GM11168 (cell line): ENCODE data around the gene USP21.

Source experiments
- in situ Hi-C: fragments of 300-500 bp; cut with MboI; formaldehyde crosslinking; loops from one replicate; pipeline ENCODE4 v1.12.0; 2022; ENCODE audit warnings: low sequenced_read_pairs; ENCODE audit not compliant: unreplicated experiment

The USP21 gene

DNA sequence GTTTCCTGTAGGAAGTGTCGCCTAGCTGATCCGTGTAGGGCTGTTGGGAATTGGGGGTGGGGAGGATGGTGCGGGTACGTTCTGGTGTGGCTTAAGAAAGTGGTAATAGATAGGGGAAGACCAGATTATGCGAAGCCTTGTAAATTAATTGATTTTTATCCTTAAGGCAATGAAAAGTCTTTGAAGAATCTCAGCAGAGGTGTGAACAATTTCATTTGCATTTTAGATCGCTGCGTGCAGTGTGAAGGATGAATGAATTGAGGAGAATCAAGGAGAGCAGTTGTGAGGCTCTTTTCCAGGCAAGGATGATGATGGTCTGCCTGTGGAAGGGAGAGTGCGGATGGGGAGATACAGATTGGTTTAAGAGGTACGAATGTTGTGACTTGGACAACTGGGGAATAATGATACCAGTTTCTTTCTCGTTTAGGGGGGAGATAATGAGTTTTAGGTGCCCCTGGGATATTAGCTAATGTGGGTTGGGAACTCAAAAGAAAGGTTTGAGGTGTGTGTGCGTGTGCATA lies 26.0 kb upstream of the USP21 start:
- in situ Hi-C loops, result no loop called here

DNA sequence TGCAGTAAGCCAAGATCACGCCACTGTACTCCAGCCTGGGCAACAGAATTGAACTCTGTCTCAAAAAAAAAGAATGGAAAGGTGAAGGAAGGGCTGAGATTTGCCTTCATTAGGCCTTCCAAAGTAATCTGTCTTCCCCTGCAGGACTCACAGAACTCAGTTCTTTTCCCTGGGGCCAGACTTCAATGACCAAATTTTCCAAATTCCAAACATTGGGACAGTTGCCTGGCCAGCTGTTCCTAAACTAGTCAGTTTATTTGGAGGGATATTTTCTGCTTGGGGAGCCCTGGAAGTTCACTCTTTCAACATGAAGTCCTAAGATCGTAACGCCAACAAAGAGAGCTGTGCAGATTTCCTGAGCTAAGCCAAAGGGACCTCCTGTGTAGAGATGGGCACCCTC lies 21.4 kb upstream of the USP21 start:
- in situ Hi-C loops, result no loop called here

DNA sequence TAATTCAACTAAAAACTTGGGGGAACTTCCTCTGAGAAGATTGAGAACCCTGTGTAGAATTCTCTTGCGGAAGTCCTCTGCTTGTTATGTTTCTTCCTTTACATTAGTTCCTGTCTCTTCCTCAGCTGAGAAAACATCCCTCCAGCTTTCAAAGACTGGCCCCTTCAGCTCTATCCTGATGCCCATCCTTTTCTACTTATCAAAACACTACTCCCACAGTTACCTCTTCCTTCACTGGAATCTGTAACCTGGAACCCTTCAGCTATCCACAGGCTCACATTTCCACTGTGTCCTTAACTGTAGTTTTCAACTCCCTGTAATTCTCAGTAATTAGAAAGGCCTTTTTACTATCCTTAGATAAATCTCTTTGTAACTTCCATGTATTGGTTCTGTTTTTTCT lies 20.9 kb upstream of the USP21 start:
- in situ Hi-C loops, result no loop called here

DNA sequence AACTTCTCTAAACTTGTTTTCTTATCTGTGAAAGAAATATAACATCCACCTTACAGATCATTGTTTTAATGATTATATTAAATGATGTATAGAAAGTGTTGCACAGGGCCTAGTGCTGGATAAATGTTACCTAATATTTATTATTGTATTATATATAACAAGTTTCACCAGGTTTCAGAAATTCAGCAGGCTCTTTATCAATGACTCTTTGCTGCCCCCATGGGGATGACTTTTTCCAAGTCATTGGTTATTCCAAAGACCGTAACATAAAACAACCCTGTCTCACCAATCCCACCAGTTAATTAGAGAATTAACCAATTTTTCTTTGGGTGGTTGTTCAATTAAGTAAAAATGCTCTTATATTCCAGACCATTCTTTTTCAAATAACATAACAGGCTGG lies 19.5 kb upstream of the USP21 start:
- in situ Hi-C loops, result no loop called here

DNA sequence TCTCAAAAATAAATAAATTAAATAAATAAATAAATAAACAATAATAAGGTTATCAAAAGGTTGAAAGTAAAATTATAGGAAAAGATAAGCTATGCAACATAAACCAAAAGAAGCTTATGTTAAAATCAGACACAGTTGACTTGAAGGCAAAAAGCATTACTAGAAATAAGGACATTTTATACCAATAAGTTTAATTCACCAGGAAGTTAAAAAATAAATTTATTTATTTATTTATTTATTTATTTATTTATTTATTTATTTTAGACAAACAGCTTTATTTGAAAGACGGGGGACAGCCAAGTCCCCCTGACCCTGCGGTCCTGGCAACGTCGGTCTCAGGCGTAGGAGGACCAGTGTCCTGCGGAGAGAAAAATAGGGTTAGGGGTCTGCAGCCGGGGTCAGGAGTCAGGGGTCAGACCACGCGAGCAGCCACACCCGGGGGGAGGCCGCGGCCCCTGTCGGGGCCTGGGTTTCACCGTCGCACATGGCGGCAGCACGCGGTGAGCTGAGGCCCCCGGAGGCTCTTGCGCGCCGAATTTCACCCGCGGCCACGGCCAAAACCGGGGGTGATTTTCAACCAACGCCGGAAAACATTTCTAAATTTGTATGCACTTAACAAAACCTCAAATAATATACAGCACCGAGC lies 18.4 kb upstream of the USP21 start:
- in situ Hi-C loops, result no loop called here

DNA sequence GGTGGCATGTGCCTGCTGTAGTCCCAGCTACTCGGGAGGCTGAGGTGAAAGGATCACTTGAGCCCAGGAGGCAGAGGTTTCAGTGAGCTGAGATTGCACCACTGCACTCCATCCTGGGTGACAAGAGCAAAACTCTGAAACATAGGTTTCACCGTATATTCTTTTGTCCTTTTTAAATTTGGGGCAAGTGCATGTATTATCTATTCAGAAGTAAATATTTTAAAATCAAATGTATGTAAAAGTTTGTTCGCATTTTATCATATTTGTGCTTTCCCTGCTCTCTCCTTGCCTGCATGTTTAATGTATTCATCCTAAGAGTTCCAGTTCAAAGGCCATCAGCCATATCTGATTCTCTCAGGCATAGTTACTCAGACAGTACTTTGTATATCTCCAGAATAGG lies 13.5 kb upstream of the USP21 start:
- in situ Hi-C loops, result no loop called here

DNA sequence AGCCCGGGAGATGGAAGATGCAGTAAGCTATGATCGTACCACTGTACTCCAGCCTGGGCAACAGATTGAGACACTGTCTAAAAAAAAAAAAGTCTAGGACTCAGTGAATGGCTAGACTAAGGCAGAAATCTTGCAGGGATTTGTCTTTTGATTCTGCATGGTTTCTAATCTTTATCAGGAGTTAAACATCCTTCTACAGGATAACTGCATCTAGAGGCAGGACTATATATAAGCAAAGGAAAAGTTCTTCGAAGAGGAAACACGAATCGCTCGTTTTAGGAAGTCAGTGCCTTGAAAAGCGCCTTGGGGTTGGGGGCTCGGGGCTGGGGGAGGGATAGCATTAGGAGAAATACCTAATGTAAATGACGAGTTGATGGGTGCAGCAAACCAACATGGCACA lies 6.1 kb upstream of the USP21 start:
- in situ Hi-C loops, result no loop called here

DNA sequence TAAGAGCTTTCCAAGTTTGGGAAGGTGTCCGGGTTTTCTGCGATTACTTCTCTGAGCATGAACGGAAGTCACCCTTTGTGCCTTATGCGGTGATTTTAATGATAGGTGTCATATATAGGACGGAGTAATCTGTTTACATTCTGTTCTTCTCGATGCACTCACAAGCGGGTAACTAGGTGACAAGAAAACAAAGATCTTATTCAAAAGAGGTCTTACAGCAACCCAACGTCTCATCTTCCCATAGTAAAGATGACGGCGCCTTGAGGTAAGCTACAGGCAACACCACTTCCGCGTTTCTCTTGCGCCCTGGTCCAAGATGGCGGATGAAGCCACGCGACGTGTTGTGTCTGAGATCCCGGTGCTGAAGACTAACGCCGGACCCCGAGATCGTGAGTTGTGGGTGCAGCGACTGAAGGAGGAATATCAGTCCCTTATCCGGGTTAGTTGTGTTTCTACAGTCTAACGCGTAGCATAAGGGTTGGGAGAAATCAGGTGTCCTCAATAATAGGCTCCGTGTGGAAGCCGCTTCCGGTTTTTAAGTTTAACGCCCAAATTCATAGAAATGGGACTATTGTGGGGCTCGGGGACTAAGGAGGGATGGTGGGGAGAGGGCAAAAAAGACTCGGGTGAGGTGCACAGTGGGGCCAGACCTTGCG lies 5.5 kb upstream of the USP21 start, which contains the start of gene UFC1:
Gene UFC1 (plus strand): TSS at position 297 of the 656 bp plus-strand sequence. CDS start 20 bp downstream, at position 317.
- in situ Hi-C loops, result no loop called here

DNA sequence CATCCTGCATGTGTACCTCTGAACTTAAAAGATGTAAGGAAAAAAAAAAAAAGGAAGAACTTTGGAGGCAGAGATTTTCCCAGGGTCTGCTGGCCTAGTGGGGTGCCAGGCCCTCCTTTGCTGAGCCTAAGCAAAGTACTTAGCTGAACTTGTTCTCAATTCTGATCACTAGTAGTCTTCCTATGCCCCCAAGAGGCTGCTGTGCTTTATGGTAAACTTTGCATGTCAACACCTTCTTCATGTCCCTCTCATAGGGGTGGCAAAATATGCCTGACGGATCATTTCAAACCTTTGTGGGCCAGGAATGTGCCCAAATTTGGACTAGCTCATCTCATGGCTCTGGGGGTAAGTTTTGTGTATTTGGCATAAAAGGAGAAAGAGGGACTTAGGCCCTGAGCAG lies 1.4 kb upstream of the USP21 start:
- in situ Hi-C loops, result no loop called here

DNA sequence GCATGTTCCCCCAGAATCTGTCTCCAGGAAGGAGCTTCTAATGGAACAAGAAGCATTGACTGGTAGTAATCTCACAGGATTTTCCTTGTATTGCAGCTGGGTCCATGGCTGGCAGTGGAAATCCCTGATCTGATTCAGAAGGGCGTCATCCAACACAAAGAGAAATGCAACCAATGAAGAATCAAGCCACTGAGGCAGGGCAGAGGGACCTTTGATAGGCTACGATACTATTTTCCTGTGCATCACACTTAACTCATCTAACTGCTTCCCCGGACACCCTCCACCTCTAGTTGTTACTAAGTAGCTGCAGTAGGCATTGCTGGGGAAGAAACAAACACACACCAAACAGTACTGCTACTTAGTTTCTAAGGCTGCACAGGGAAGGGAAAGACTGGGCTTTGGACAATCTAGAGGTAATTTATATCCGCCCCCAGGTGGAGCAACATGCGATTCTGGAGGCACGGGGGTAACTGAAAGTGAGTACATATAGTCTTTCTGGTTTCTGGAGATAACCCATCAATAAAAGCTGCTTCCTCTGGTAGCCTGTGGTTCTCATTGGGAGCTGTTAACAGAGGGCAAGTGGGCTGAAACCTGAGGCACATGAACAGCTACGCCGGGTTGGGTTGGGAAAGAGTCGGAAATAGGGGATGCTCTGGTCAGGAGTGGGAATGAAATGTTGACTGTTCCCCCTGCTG lies 837 bp upstream of the USP21 start:
- in situ Hi-C loops, result no loop called here

DNA sequence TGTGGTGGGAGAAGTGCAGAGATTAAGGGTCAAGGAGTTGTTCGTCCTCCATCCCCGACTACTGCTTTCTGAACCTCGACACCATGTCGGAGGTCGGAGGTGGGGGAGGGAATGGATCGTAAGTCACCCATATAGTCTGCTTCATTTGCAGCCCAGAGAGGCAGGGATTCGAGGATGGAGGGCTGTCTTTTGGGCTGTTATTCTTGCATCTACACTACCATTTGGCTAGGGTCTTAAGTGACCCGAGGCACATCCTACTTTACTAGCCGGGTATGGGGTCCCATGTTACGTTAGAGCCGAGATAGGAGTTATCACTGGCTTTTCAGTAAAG lies 578 bp downstream of the USP21 start:
- in situ Hi-C loops, result no loop called here

DNA sequence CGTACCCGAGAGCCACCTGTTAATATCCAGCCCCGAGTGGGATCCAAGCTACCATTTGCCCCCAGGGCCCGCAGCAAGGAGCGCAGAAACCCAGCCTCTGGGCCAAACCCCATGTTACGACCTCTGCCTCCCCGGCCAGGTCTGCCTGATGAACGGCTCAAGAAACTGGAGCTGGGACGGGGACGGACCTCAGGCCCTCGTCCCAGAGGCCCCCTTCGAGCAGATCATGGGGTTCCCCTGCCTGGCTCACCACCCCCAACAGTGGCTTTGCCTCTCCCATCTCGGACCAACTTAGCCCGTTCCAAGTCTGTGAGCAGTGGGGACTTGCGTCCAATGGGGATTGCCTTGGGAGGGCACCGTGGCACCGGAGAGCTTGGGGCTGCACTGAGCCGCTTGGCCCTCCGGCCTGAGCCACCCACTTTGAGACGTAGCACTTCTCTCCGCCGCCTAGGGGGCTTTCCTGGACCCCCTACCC lies 1.4 kb downstream of the USP21 start:
- in situ Hi-C loops, result no loop called here

DNA sequence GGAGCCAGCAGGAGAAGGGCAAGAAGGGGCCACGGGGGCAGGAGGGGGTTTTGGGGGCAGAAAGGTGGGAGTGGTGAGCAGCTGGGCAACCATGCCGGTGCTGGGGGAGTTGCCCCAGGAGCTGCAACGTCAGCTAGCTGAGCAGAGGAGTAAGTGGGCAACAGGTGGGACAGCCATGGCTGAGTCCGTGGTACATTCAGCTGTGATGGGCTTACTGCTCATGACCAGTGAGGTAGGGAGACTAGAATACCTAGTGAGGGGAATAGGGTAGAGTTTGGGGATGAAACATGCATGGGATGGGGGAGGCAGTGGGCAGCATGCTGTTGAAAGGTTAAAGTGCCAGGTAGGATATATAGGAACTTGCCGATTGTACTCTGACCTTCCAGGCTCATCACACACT lies 2.4 kb downstream of the USP21 start:
- in situ Hi-C loops, result no loop called here

DNA sequence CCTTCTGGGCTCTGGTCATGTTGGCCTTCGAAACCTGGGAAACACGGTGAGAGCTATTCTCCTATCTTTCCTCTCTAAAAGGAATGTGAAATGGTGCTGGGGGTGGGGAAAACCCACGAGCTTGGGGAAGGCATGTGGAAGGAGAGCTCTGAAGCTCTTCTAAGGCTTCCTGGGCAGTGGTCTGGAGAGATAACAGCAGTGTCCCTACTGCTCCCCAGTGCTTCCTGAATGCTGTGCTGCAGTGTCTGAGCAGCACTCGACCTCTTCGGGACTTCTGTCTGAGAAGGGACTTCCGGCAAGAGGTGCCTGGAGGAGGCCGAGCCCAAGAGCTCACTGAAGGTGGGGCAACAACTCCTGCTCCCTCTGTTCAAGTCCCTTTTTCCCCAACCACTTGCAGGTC lies 2.8 kb downstream of the USP21 start:
- in situ Hi-C loops, result no loop called here

DNA sequence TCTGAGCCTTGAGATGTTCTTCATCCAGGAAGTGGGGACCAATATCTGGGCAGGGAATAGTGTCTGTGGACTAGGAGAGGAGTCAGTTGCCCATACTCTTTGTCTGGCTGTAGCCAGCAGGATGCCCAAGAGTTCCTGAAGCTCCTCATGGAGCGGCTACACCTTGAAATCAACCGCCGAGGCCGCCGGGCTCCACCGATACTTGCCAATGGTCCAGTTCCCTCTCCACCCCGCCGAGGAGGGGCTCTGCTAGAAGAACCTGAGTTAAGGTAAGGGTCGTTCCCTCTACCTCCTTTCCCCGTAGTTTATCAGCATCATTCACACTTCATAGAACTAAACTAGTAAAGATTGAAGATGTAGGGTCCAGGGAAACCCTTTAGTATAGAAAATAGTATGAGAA lies 3.5 kb downstream of the USP21 start:
- in situ Hi-C loops, result no loop called here

DNA sequence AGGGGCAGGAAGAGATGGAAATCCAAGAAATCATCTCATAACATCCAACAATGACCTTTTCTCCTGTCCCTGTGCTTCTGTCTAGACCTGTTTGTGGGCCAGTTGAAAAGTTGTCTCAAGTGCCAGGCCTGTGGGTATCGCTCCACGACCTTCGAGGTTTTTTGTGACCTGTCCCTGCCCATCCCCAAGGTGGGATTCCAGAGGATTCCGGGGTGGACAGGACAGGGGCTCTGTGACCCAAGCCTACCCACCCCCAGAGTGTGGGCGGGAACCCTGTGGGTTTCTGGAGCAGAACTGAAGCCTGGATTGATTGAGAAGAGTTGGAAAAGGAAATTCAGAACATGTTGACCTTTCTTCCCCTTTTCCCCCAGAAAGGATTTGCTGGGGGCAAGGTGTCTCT lies 4.5 kb downstream of the USP21 start:
- in situ Hi-C loops, result no loop called here

DNA sequence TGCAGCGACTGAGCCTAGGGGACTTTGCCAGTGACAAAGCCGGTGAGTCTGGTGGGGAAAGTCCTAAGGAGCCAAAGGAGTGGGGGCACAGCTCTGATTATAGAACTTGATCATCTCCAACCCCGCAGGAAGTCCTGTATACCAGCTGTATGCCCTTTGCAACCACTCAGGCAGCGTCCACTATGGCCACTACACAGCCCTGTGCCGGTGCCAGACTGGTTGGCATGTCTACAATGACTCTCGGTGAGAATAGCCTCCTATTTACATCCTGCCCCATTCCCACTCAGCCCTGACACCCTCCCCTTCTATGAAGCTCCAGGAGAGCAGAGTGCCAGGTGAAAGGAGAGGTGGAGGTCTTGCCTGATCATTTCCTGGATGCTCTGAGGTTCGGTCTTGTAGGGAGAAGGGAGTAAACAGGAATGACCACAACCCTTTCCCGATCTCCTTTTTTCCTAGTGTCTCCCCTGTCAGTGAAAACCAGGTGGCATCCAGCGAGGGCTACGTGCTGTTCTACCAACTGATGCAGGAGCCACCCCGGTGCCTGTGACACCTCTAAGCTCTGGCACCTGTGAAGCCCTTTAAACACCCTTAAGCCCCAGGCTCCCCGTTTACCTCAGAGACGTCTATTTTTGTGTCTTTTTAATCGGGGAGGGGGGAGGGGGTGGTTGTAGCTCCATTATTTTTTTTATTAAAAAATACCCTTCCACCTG lies 5.8 kb downstream of the USP21 start:
- in situ Hi-C loops, result no loop called here

DNA sequence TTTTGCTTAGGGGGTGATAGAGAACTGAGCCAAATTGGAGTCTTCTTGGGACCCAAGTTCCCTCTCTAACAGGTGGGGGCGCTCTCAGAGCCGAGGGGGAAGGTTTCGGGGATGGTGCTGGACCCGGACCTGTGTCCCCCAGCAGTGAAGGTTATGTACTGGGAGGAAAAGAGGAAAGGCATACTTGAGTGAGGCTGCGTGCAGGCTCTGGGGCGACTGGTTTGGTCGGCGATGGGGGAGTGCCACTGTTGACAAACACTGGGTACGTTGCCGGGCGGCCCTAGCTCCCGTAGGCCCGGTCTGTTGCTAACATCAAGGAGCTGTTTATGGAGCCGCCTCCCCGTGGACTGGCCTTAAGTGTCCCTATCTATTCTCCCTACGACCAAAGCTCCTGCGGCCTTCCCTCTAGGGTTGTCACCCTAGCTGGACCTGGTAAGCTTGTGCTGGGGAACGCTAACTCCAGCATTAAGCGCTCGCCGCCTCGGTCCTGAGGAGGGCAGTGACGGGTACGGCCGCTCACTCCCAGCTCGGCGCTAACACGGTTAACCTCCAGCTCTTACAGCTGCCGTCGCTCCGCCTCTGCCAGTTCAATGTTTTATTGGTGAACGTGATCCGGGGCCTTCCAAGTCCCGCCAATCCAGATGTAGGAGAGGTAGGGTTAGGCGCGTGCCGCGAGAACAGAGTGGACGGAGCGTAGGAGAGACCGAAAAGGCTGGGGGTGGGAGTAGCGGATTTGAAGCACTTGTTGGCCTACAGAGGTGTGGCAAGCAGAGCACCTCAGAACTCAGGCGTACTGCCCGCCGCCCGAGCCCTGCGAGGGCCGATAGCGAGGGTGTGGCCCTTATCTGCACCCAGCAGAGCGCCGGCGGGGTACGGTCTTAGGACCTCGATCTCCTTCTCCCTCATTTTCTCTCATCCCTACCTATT lies 6.7 kb downstream of the USP21 start, which contains the start of gene PPOX:
Gene PPOX (plus strand): TSS at position 685 of the 927 bp plus-strand sequence. CDS start 422 bp downstream, outside the sequence.
- in situ Hi-C loops, result no loop called here

DNA sequence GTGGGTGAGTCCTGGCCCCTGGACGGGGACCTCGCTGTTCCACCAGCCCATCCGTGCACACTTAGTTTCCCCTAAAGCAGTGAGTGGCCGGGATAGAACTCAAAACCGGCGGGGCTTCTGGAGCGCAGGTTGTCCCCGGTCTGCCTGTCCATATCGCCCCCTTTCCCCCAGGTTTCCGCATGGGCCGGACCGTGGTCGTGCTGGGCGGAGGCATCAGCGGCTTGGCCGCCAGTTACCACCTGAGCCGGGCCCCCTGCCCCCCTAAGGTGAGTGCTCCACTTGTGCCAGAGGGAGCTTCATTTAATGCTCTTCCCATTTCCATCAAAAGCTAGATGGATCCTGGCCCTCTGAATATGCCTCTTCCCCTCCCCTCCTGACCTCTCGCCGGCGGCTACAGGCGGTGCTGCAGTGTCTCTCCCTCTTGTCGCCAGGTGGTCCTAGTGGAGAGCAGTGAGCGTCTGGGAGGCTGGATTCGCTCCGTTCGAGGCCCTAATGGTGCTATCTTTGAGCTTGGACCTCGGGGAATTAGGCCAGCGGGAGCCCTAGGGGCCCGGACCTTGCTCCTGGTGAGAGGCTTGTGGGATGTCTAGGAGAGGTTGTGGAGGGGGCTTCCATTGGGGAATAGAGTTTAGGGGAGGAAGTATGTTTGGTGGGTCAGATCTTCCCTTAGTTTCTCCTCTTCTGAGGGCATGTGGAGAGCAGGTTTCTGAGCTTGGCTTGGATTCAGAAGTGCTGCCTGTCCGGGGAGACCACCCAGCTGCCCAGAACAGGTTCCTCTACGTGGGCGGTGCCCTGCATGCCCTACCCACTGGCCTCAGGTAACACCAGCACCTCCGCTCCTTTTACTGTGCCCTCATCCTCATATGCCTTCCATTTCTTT lies 7.6 kb downstream of the USP21 start:
- in situ Hi-C loops, result no loop called here
